HT-29 (cell line): ENCODE results near the gene ADAMTS17. TPM values are rescaled to one million over a fixed set of nuclear protein-coding genes. Genes with fewer than 3 reads are reported as not detected.
"Not testable (repeated sequence)": the region's sequence is repeated elsewhere in the genome, so short reads cannot be mapped to it uniquely, and the experiment has no call there.

Experiments used
- DNase-seq: peaks from one replicate; pipeline ENCODE4 v3.0.0-alpha.2; 2015; ENCODE audit warnings: low spot score
- total RNA-seq: library from RNA; depleted of rRNA; stranded (reverse); fragments of >200 nt; shearing (Covaris generic); gene quantifications from 2 replicates; pipeline ENCODE4 v1.2.3, GENCODE V29; 2014

ADAMTS17 gene
- total RNA-seq, 1 experiment from 2014 or later, result 3.0 TPM

DNA sequence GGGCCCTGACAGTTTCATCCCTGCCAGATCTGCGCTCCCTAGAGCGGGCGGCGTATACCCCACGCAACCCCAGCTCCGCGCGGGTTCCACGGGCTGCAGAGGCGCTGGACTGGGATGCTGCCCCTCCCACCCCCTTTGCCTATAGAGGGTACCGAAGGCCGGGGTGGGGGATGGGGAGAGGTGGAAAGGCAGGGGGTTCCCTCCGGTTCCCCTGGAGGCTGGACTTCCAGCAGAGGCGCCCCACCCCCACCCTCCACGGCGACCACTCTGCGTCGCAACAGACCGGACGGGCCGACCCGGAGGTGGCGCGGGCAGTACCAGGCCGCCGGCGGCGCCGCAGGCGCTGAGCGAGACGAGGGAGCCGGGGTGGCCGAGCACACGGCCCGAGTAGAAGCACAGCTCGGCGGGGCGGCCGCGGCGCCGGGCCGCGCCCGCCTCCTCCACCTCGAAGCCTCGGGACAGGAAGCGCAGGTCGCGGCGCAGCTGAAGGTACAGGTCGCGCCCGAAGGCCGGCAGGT is 995 bp downstream of the ADAMTS17 start:
- DNase-seq, result no peak

DNA sequence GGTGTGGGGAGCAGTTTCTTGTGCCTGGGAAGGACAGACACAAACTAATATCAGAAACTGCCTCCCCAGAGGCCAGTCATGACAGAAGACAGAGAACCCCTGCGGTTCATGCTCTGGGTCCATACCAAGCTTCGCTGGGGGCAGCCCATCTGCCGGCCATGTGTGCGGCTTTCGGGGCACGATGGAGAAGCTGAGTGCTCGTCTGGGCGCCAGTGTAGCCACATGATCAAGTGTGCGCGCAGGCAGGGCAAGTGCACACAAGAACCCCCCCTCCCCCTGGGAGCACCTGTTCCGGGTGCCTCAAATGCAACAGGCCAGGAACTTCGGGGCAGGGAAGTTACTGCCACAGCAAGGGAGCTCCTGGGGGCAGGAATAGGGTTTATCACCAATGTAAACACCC is 1.8 kb downstream of the ADAMTS17 start:
- no peak for DNase-seq

DNA sequence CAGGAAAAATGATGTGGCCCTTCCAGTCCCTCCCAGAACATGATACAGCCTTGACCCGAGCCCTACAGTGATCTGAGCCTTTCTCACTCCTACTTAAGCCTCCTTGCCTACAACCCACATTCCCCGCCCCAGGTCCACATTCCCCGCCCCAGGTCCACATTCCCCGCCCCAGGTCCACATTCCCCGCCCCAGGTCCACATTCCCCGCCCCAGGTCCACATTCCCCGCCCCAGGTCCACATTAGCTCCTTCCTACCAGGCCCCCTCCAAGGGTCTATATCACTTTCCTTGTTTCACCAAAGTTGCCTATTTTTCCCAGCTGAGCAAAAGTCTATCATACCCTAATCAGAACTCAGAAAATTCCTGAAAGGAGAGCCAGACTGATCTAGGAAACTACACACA is 2.3 kb downstream of the ADAMTS17 start:
- not testable (repeated sequence) for DNase-seq

DNA sequence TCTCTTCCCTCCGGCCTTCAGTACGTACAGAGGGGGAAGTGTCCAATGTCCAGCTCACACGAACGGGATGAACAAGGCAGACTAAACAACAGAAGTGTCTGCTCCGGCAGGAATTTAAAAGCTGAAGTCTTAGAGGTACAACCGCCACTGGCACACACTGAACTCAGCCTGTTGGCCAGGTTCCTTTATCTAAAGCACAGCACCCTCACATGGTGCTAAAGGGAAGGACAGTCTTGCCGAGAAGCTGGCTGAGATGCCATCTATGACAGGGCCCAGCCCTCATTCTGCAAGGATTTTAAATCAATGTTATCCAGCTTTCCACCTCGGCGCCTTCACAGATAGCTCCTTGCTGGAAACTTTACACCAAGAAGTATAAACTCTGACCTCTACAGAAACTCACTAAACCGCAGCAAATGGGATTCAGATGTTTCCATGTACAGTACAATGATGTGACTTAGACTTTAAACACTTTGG is 2.8 kb downstream of the ADAMTS17 start:
- peak; percentile 81 for DNase-seq

DNA sequence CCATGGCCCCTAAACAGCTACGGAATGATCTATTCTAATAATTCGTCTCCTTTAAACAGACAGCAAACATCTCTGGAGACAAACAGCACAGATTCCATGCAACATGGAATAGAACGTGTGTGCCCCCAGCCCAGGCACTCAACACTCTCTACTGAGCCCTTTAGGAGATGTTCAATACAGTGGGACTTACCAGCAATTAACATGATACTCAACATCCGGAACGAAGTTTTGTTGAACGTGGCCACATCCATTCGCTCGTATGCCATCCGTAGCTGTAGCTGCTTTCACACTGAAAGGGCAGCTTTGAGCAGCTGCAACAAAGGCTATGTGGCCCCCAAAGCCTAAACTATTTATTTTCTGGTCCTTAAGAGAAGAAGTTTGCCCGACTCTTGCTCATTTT is 3.5 kb downstream of the ADAMTS17 start:
- no peak for DNase-seq

DNA sequence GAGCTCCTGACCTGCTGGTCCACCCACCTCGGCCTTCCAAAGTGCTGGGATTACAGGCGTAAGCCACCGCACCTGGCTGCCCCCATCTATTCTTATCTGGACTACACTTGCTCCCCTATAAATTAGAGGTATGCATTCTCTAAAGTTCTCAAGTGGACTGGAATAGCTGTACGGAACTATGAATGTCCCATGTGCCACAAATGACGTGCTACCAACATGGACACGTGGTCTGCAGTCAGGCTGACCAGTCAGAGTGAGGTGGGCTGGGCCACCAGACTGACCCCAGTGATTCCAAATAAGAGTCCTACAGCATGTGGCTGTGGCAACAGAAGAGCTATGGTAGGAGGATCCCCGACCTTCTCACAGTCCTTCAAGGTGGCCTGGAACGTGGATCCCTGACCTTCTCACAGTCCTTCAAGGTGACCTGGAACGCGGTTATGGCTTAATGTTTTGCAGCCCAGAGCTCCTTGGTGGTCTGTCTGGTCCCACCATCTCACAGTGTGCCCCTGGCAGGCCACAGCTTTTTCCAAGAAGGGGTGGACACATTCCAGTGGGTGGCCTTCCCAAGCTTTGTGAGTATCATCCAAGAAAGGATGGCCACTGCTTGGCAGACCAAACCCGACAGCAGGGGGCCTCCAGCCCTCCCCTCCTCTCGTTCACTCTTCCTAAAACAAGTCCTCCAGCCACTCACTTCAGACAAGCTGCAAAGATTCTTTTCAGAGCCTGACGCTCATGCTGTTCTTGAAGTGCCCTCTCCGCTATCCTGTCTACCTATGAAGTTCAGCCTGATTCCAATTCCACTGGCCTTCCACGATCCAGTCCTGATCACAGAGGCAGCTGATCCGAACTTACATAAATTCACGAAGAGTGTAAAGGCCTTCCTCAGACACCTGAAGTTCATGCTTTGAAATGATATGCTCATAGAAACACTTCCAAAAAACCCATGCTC is 4.4 kb downstream of the ADAMTS17 start:
- DNase-seq, result no peak

DNA sequence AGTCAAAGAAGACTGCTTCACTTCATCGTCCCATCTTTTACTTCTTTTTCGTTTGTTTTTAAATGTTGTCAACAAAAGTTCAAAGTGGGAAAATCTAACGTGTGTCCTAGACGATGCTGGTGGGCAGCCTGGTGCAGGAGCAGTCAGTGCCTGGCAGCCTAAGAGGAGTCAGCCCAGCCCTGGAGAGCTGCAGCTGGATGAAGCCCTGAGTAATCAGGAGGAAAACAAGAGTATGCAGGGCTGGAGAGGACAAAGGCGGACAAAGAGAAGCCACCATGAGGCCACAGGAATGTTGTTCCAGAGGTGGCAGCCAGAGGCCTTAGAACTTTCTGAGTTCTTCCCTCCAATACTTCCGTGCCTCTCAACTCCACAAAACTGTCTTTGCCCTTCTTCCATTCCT is 5.7 kb downstream of the ADAMTS17 start:
- DNase-seq, result no peak

DNA sequence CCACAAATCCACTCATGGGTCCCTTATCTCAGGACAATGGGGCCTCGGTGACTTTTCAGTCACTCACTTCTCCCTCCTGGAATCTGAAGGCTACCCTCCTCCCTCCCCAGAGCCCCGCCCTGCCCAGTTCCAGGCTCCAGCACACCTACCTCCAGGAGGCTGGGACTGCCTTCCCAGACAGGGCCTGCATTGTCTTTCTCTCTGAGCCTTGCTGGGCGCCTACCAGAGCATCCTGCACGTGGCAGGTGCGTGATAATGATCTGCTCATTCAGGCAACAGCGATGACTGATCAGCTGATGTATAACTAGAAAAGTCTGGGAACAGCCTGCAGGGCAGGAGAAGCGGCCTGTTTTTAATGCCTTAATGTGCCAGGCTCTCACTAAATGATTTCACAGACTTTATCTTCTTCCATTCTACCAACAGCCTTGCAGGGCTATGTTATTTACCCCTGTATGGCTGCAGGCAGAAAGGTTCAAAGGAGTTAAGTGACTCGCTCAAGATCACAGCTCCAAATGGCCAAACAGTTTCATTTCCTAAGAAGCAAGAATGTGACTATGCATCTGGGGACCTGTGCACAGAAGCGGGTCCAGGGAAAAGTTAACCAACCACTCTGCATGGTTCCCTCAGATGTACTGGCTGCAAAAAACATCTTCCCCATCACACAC is 6.3 kb downstream of the ADAMTS17 start:
- no peak for DNase-seq

DNA sequence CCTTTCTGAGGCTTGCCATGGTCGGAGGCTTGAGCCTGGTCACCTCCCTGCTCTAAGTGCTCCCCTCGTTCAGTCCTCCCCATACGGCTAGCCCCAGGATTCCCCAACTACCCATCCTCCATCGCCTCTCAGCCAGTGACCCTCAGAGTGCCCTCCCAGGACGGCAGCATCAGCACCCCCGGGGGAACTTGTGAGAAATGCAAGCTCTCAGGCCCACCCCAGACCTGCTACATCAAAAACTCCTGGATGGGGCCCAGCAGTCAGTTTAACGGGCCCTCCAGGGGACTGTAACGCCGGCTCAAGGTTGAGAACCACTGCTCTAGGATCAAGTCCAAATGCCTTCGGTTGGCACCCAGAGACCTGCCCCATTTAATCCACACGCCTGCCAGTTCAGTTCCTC is 6.9 kb downstream of the ADAMTS17 start:
- DNase-seq, result no peak

DNA sequence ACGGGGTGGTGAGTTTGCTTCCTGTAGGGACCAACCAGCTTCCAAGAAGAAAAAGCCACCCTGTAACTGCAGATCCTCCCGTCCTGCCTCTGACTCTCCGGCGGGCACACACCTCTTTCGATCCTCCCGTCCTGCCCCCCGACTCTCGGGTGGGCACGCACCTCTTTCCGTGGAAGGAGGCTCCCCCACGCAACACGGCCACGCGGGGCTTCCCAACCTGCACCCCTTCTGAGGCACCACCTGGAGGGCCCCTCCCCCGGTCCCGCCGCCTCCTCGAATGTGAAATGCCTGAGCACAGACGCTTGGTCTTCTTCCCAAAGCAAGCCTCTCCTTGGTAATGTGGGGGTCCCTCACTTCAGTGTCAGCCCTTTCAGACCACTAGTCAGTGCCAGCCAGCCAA is 7.3 kb downstream of the ADAMTS17 start:
- DNase-seq, result no peak

DNA sequence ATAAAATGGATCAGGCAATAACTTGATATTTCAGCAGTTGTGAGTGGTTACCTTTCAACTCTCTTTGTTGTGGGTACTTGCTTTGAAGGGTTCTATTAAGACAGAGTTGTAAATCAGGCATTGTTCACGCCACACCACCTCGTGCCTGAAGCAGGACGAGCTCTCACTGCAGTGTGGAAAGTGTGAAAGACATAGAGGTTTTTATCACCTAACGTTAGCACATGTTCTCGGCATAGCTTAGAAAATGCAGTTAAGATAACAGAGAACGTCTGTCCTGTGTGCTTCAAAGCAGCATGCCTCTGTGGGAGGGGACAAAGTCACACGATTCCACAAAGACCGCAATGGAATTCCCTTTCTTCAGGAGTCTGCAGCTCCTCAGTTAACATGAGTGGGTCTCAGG is 7.8 kb downstream of the ADAMTS17 start:
- no peak for DNase-seq

DNA sequence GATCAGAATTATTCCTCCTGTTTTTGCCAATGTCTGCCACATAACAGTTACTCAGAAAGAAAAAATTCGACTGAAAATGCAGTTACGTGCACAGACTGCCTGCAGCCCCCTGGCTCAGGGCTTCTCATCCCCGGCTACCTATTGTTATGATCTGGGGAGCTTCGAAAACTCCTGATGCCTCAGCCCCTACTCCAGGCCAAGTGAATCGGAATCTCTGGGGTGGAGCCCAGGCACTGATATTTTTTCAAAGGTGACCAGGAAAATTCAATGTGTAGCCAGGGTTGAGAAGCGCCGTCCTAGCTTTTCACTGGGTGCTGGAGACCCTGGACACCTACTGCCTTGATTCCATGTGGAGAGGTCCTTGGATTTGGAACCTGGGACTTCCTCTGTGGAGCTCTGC is 8.5 kb downstream of the ADAMTS17 start:
- no peak for DNase-seq

DNA sequence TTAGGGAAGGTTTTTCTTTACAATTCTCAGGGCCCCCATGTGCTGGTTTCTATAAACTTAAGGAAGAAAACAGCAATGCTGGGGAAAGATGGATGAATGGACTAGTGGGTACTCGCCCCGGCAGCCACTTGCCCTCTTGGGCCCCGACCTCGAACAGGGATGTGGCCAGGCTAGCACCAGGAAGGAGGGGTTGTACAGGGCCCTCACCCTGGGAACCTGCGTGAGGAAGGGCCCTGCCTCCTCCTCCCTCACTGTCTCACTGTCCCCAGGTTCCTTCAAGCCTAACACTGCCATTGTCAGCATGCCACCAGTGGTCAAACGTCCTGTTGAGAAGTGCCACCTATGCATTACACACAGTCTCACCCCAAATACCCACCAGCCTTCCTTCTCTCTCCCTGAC is 9.1 kb downstream of the ADAMTS17 start:
- no peak for DNase-seq

DNA sequence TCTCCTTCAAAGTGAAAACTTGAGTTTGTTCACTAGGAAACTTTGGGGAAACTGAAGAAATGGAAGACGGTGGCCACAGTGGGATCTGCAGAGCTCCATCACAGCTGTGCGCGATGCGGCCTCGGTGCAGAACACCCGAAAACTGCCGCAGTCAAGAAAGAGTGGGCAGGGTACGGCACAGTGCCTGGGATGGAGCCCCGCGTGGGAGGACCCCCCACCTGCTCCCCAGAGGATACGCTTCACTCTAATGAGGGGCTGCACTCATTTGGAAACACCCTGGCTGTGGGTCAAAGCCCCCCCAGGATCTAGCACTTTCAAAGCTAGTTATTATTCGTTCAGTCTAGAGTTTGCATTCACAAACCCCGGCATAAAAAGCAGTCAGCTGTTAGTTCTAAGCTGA is 9.5 kb downstream of the ADAMTS17 start:
- no peak for DNase-seq

DNA sequence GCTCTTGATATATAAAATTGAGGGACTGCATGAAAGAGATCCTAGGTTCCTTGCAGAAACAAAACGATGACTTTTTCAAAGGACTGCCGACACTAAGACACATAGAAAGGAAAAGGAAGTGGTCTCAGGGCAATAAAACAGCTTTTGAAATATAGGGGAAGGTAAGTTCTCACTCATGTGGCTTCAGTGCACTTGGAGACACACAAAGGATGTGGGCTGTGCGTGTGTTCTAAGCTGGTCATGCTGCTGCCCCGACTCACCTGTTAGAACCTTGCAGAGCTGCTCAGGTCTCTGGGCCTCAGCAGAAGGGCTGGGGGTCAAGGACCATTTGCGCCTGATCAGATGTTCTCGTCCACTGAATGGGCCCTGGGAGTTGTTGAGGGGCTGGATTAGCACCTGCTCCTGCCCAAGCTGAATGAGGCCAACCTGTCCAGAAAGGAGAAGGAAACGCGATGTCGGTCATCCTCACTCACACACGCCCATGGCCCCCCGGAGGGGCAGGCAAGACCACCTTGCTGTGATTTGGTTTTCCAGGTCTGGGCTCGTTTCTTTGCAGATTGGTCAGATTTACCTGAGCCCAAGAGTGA is 11.1 kb downstream of the ADAMTS17 start:
- DNase-seq, result no peak

DNA sequence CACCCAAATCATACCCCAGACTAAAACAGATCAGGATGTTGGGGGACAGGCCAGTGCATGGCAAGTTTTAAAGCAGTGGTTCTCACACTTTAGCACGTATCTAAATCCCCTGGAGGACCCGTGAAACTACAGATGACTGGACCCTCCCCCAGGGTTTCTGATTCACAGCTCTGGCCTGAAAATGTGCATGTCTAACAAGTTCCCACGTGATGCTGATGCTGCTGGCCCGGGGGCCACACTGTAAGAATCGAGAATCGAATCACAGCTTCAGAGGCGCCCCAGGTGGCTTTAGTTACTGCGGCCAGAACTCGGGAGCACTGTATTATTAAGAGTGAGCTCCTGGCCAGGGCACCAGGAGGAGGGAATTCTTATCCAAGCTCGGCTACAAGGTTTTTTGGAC is 11.6 kb downstream of the ADAMTS17 start:
- no peak for DNase-seq

DNA sequence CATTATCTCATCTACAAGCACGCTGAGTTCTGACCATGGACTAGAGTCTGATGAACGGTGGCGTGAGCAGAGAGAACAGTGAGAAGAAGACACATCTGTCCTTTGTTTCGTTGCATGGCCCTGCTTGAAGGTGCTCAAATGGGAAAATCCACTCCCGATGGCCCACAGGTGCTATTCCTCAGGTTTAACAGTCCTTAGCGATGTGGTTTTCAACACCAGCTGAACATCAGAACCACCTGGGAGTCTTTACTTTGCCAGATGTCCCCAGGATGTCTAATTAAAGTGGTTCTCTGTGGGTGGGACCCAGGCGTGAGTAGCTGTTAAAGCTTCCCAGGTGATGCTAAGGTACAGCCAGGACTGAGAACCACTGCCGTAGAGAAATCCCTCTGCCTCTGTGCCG is 13.0 kb downstream of the ADAMTS17 start:
- DNase-seq, result no peak

DNA sequence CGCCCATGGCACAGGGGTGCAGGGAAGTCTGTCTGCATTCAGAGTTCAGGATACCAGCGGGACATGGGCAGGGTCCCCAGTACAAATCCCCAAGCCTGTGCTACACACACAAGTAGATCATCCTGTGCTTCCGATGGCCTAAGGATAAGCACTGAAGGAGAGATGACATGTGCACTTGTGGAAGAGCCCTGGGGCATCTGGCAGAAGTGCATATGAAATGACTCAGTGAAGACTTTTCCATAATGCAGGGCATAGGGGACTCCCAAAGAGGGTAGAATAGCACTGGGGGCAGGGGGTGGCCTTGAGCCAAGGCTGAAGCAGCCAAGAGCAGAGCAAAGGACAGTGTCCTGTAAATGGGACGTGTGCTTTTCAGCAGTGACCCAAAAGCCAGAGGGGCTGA is 22.9 kb downstream of the ADAMTS17 start:
- no peak for DNase-seq

DNA sequence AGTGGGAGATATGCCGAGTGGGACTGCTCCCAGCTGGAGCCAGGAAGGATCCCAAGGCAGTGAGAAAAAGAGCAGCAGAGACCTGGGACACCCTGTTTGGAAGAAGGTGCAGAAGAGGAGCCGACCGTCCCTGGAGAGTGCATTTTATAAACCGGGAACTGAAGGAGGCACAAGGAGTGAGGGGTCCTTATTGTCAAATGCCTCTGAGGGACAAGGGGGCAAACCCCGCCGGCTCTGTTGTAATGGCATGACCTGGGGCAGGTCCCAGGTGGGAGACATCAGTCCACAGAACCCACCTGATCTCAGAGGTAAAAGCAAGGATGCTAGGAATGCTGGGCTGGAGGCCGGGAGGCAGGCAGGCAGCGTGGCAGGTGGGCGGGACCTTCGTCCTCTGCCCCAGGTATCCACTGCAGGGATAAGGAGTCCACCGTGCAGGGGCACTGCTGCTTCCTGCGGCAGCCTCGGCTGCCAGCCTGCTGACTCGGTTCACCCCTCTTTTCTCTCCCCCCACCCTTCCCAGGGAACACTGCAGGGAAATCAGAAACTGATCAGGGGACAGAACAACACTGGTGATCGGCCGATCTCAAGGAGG is 26.9 kb downstream of the ADAMTS17 start:
- no peak for DNase-seq

DNA sequence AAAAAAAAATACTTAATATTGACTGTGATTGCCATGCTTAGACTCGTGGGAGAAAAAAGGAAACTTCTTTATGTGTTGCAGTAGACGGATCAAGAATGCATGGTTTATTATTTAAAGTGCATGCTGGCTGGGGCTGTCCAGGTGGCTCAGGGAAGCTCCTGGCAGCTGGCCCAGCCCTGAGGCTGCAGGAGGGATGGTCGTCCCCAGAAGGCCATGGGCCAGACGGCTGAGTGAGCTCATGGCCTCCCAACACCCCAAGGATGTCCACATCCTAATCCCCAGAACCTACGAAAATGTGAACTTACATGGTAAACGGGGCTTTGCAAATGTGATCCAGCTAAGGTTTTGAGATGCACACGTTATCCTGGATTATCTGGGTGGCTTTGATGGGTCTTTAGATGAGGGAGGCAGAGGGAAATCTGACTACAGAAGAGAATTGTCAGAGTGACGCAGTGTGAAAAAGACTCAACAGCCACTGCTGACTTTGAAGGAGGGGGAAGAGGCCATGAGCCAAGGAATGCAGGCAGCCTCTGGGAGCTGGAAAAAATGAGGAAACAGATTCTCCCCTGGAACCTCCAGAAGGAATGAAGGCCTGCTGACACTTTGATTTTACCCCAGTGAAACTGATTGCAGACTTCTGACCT is 29.8 kb downstream of the ADAMTS17 start:
- no peak for DNase-seq

DNA sequence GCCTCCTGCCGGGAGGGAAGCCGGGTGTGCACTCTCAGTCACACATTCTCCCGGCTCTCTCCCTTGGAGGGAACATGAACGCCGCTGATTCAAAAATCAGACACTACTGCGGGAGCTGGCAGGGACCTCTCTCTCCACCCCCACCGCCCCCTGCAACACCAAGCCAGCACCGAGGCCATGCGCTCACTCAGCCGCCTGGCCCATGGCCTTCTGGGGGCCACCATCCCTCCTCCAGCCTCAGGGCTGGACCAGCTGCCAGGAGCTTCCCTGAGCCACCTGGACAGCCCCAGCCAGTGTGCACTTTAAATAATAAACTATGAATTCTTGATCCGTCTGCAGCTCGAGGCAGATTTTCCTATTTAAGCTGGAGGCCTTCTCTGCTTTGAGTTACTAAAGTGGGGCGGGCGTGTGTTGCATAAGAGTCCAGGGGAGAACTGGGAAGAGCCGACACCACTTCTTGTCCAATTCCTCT is 30.6 kb downstream of the ADAMTS17 start:
- no peak for DNase-seq
